A549 treated with AZD9567 at 1 μM for 4 hours (cell line): ENCODE measurements around the gene PEX13. TPM values are rescaled to one million over a fixed set of nuclear protein-coding genes. Genes with fewer than 3 reads are reported as not detected.

Experiments used
- total RNA-seq: library from RNA; stranded (reverse); fragments of 200-300 nt; extraction: Qiagen RNA extraction; gene quantifications from 5 replicates; pipeline ENCODE4 v1.2.3, GENCODE V29; 2022; ENCODE audit not compliant: insufficient read depth

Gene PEX13
- 14.7 to 16.2 TPM (median 15.3 TPM) in 5 replicates for total RNA-seq

GRCh38 chr2:61017556-61018317, at the start of gene PEX13, which contains the start of gene PUS10:
PEX13 (plus strand) TSS chr2:61017720; CDS start chr2:61017760, 40 bp downstream.
PUS10 (minus strand) TSS chr2:61018255; CDS start chr2:61011890, 6,365 bp downstream.

GRCh38 chr2:61065714-61066709, 48.5 kb downstream of the PEX13 start, which contains the start of gene SANBR:
SANBR (plus strand) TSS chr2:61065871; CDS start chr2:61070351, 4,480 bp downstream.

Other genes with a start within 250 kb of the PEX13 start
- 0.99 to 3.2 TPM (median 2.7 TPM) in 5 replicates for gene REL, start 136.1 kb upstream of the PEX13 start, total RNA-seq
- 2.2 to 4.1 TPM (median 2.8 TPM) in 5 replicates for gene PUS10, start 535 bp downstream of the PEX13 start, total RNA-seq
- gene SANBR, start 48.2 kb downstream of the PEX13 start, total RNA-seq = 9.8 to 12.7 TPM (median 11.5 TPM) in 5 replicates
- 14.7 to 26.0 TPM (median 15.9 TPM) in 5 replicates for gene C2orf74, start 144.5 kb downstream of the PEX13 start, total RNA-seq